Posterior cingulate gyrus (tissue), 11 donors: Measurements from ENCODE around the gene DLG3.
"Not testable (repeated sequence)": the region's sequence is repeated elsewhere in the genome, so short reads cannot be mapped to it uniquely, and the experiment has no call there.

Experiments
- DNase-seq, 10 donors: peaks; one replicate each; pipeline versions ENCODE4 v3.0.0 to v3.0.0-alpha.2; 2020 to 2021; ENCODE audit warnings: mixed read lengths in 3 of 10
- intact Hi-C: fragments of 100-400 bp; cut with DNase I; formaldehyde crosslinking; loops from one replicate; pipeline ENCODE4 v1.15.1; 2023

Gene DLG3

DNA sequence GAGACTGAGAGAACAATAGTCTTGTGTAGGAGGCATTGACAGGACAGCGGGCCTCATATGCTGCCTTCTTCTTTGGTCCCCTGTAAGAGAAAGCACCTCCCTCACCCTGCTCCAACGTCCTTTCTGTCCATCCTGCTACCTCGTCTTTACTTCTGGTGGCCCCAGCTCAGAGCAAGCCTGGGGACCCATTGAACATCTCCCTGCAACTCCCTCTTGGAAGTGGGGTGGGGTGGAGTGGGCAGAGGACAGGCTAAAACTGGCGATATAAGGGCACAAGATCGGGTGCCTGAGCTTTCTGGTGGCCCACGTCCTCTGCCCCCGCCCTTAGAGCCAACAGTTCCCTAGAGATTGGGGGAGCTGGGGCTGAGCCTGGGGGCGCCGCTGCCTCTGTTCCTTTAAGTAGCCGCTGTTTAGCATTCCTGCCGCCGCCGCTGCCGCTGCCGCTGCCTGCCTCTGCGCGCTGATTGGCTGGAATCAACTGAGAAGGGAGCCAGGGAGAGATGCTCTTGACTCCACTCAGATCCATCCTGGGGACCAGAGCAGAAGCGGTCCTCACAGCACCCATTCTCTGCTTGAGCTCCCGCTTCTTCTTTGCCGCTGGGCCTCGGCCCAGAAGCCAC lies at the start of gene DLG3:
DLG3 (plus strand) TSS at position 510 of the 620 bp plus-strand sequence. CDS start 367 bp downstream, outside the sequence.
- intact Hi-C loops, result no loop called here
- peak; percentile 64 to 97 (median 78) for DNase-seq

DNA sequence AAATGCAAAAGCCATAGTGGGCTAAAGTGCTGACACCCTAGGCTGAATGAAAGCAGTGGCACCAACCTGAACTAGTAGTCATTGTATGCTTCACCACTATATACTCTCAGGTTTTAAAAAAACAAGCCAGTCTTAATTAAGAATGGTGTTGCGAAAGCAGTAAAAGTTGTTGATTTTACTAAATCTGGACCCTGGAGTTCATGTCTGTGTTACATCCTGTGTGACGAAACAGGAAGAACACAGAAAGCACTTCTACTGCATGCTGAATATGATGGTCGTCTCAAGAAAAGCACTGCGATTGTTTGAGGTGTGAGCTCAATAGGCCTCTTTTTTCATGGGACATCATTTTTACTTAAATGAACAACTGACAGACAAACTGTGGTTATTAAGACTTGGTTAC lies 45.7 kb upstream of the DLG3 start:
- DNase-seq, result no peak
- intact Hi-C loops, result no loop called here

GRCh38 chrX:70400181-70400580 lies 44.5 kb upstream of the DLG3 start:
- intact Hi-C loops, DNase-seq: not testable (repeated sequence)

DNA sequence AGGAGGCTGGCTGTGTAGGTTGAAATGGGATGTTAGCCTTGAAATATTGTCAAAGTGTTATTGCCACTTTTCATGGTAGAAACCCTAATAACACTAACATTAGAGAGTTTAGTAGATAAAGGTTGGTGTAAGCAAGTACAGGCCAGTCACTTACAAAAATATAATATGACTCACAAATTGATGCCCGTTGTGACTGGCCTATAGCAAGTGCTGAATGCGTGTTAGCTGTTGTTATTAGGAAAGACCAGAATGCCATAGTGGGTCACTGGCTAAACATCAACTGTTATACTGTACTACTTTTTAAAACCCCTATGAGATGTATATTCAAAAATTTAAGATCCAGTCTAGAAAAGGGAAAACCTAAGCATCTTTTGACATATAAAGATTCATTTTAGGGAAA lies 41.9 kb upstream of the DLG3 start:
- intact Hi-C loops, result no loop called here
- no peak for DNase-seq

- intact Hi-C loops, result no loop called here
- no peak for DNase-seq
Observed at GRCh38 chrX:70405003-70405402, 39.6 kb upstream of the DLG3 start.

- intact Hi-C loops, result no loop called here
- no peak for DNase-seq
Observed at GRCh38 chrX:70410921-70411320, 33.7 kb upstream of the DLG3 start.

- DNase-seq, result no peak
- intact Hi-C loops, result no loop called here
Observed at GRCh38 chrX:70411475-70411874, 33.2 kb upstream of the DLG3 start.

DNA sequence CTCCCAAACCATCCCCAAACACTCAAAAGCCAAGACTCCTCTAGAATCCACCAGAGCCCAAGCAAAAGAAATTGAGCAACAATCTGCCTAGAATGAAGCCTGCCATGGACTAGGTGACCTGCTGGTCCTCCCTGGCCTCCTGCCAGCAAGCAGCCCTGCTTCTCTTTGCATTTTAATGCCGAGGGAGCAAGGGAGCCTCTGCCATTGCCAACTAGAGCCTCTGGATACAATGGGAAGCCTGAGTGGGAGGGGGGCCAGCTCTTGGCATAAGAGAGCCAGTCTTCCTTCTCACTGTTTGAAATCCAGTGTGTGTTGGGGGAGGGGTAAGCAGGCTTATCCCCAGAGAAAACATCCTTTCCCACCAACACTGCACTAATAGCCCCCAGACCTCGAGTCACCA lies 23.0 kb upstream of the DLG3 start:
- DNase-seq, result peak in 5 of 10 donors; percentile 8 to 89 (median 38)
- intact Hi-C loops, result no loop called here

DNA sequence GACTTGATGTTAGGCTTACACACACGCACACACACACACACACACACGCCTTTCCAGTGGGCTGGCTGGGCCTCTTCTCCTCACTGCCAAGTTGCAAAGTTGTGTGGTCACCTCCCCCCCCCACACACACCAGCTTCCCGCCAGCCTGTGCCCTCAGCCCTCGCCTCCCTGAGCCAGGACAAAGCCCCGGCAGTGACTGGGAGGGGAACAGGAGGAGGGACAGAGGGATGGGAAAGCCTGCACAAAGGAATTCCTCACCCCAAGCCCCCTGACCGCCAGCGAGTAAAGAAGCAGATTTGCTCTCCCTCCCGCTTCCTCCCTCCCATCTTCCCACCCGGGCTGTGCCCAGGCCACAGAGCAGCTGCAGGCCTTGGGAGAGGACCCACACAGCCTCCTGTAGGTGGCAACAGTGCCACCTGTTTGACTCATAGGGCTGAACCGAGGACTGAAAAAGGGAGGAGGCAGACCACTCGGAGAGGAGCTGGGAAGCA lies 21.7 kb upstream of the DLG3 start, which contains the start of gene GDPD2:
GDPD2 (plus strand) TSS at position 464 of the 491 bp plus-strand sequence. CDS start 1,671 bp downstream, outside the sequence.
- intact Hi-C loops, result no loop called here
- DNase-seq, result peak in 1 of 10 donors; percentile 11

- no peak for DNase-seq
- intact Hi-C loops, result no loop called here
Observed at GRCh38 chrX:70423936-70424675, 20.5 kb upstream of the DLG3 start.

GRCh38 chrX:70424801-70425200 lies 19.8 kb upstream of the DLG3 start:
- intact Hi-C loops, result no loop called here
- no peak for DNase-seq

GRCh38 chrX:70426286-70427278 lies 18.1 kb upstream of the DLG3 start:
- no peak for DNase-seq
- intact Hi-C loops, result no loop called here

DNA sequence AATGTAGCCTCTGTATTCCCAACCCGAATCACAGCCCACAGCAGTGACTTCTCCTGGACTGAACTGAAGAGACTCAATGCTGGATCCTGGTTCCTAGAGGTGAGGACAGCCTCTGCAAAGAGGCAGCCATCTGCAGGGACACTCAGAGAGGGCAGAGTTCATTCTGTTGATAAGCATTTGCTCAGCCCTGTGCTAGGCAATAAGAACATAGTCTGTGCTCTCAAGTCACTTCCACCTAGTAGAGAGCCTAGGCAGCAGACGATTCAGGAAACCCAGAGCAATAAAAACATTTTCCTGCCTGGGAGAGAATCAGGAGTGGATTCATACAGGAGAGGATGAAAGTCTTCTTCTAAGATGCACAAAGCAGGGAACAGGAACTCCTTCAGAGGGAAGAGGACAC lies 17.3 kb upstream of the DLG3 start:
- intact Hi-C loops, result no loop called here
- DNase-seq, result no peak

DNA sequence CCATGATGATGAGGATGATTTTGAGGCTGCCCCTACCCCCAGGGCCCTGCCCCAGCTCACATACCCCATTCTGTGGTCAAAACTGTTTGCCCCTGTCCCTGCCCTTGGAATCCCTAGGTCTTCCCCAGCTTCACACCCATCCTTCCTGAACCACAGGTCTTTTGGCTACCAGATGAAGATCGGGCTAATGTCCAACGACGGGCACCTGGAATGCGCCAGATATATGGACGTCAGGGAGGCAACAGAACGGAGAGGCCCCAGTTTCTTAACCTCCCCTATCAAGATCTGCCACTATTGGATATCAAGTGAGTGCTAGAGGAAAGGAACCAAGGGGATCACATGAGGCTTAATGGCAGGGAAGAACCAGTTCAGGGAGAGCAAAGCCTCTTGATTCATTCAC lies 14.9 kb upstream of the DLG3 start:
- intact Hi-C loops, result no loop called here
- peak in 1 of 10 donors; percentile 4 for DNase-seq

GRCh38 chrX:70432936-70433847 lies 11.4 kb upstream of the DLG3 start:
- intact Hi-C loops, result loop anchor here (2.0 kb wide), 1 partner anchor 300 kb away; the partner anchor contains the start of gene IGBP1
- no peak for DNase-seq

DNA sequence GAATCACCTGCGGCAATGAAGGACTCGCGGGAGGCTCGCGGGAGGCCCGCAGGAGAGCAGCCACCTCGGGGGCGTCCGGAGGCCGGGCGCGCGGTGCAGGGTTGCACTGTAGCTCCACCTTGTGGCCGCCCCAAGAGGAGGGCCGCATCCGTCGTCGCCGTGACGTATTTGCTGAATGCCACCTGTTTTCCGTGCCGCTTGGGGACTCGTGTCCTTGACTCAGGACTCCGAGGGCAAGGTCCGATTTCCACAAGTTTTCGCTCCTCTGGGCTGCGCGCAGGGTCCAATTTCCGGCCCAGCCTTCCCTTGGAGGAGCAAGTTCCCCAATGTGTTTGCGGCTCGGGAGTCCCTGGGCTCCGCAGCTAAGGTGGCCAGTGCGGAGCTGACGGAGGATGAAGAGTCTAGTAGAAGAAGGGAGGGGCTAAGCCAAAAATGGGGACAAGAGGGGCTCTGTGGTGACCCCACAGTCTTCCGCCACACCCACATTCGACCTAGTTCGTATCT lies 10.7 kb upstream of the DLG3 start:
- peak in 9 of 10 donors; percentile 65 to 95 (median 73) for DNase-seq
- intact Hi-C loops, result loop anchor here (2.0 kb wide), 1 partner anchor 301 kb away; the partner anchor contains the start of gene IGBP1

DNA sequence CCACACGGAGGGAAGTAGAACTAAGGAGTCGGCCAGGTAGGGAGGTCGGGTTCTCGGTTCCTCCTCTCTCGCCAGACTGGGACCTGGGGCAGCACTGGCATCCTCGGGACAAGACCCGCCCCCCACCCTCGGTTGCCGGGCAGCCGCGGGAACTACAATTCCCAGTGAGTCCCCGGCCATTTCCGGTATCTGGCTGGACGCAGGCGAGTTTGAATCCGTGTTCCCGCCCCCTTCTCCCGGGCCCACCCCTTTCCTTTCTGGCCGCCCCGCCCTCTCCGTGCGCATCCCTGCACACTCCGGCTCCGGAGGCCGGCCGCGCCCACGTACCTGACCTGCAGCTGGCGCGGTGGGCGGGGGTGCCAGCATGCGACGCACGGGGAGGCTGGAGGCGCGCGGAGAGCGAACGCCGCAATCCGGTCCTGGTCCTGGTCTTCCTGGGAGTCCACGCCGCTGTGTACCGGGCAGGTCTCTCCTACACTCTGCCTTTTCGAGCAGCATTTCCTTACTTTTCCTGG lies 10.2 kb upstream of the DLG3 start:
- intact Hi-C loops, result no loop called here
- DNase-seq, result peak; percentile 72 to 97 (median 86)

DNA sequence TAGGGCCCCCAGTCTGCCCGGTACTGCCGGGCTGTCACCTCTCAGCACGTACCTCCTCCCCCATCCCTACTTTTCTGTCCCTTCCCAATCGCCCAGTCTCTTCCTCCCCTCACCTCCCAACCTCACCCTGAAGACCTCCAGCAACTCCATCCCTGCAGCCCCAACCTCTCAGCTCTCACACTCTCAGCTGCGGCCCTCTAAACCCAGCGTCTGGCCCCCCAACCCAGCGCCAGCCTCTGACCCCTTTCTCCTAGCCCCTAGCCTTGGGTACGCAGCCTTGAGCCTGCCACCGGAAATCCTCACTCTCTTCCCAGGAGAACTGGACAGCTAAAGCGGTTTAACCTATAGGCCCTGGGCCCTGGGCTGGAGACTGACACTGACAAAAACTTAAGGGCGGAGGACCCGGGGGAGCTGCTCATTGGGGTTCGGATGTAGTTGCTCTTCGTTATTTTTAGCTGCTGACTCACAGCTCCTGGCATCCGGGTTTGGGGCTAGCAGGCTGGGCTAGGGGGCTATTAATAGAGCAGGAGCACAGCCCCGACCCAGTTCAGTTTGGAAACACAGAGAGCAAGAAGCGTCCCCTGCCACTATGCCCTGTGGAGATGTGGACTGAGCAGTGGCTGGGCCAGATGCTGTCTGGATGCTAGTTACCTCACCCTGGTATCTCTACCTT lies 9.6 kb upstream of the DLG3 start:
- DNase-seq, result peak in 2 of 10 donors; percentile 11 to 54

More for the DNA sequence above, 9.6 kb upstream of the DLG3 start:
- intact Hi-C loops, result no loop called here
